Right lobe of liver (tissue), 6 donors: ENCODE measurements around the gene ISY1. TPM values are rescaled to one million over a fixed set of nuclear protein-coding genes. Genes with fewer than 3 reads are reported as not detected.

Experiments used
- ATAC-seq, 4 donors: fragments of 200-7000 bp; cut with Tn5 transposase; one replicate each; pipeline ENCODE4 v1.9.1; 2020; ENCODE audit warnings: mild to moderate bottlenecking in 4 of 4, moderate library complexity in 4 of 4
- DNase-seq, 3 donors: peaks; one replicate each; pipeline ENCODE4 v3.0.0-alpha.2; 2020
- H3K27ac ChIP-seq, 3 donors: fragments of 200-600 bp; one replicate each; pipeline ENCODE4 v1.8.0; 2022
- H3K27me3 ChIP-seq, 2 donors: fragments of 200-600 bp; one replicate each; pipeline ENCODE4 v1.8.0; 2022
- H3K36me3 ChIP-seq, 4 donors: fragments of 200-600 bp; sonication (generic) in 1 of 4; one replicate each; pipeline versions ENCODE4 v1.5.1 to v1.8.0; 2017 to 2022; ENCODE audit warnings: control low read depth in 1 of 4
- H3K4me1 ChIP-seq, 4 donors: fragments of 200-600 bp; sonication (generic) in 1 of 4; one replicate each; pipeline versions ENCODE4 v1.5.1 to v1.8.0; 2017 to 2022; ENCODE audit warnings: control low read depth in 1 of 4
- H3K4me3 ChIP-seq, 3 donors: fragments of 200-600 bp; one replicate each; pipeline ENCODE4 v1.8.0; 2022
- H3K9me3 ChIP-seq, 4 donors: fragments of 200-600 bp; sonication (generic) in 1 of 4; one replicate each; pipeline versions ENCODE4 v1.5.1 to v1.8.0; 2017 to 2022; ENCODE audit warnings: control low read depth in 1 of 4
- POLR2A ChIP-seq: fragments of 450-650 bp; IDR thresholded peaks from one replicate; pipeline ENCODE4 v1.6.1; 2017; ENCODE audit warnings: antibody characterized with exemption, mild to moderate bottlenecking
- WGBS: methylation state at CpG from one replicate; pipeline ENCODE4 v1.1.6; 2018; ENCODE audit warnings: low coverage, low lambda C conversion rate; ENCODE audit not compliant: insufficient coverage; ENCODE audit errors: missing lambda C conversion rate; 5-methylcytosine and 5-hydroxymethylcytosine counted together
- intact Hi-C, 2 donors: fragments of 100-400 bp; cut with DNase I; formaldehyde crosslinking; loops; one replicate each; pipeline versions ENCODE4 v1.11.2 to v1.14.1; 2022
- total RNA-seq, 6 experiments: library from RNA; depleted of rRNA in 2 of 6; stranded (reverse); fragments of >200 nt in 2 of 6; fragmentation: NEBNext Ultra II Directional in 3 of 6; extraction: Animal tissue kit (Norgen Biotek cat#: 25700) in 3 of 6; gene quantifications; one replicate each; pipeline versions ENCODE4 v1.1.0 to v1.2.4, GENCODE V29; 2016 to 2023
- TF ChIP-seq, protein P1 (sequence below), 4 donors: fragments of 200-600 bp in 3 of 4; fragments of 450-650 bp in 1 of 4; IDR thresholded peaks; one replicate each; pipeline versions ENCODE4 v1.5.1 to v1.8.0; 2016 to 2022; ENCODE audit warnings: antibody characterized with exemption in 4 of 4, mild to moderate bottlenecking in 2 of 4
- donor health status: DM: no; HTN: yes; CAD: no.
- donor health status: DM: no; HTN: no; CAD: no.
- donor health status: DM: no; HTN: no; CAD: no.
- donor health status: DM: no; HTN: yes; CAD: no.
- donor health status: DM: no; HTN: yes; CAD: no.

The ISY1 gene
- total RNA-seq, 6 experiments from 2014 or later, result 2.8 to 10.8 (median 8.9) TPM

DNA sequence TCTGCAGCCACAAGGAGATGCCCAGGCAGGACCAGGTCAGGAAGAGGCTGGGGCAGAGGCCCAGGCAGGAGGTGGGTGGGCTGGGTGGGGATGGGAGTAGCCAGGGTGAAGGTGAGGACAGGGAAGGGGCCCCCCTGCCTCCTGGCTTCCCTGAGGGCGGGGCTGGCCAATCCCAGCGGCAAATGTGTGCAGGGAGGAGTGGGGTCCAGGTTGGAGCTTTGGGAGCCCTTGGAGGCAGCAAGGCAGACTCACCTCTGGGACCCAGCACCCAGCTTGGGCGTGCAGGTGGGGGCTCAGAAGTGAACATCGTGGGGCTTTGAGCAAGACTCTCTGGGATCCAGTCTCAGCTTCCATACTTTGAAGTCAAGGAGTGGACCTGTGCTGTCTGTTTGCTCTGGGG lies 75.0 kb downstream of the ISY1 start:
- no peak for TF ChIP-seq POLR2A
- TF ChIP-seq, protein P1, sequence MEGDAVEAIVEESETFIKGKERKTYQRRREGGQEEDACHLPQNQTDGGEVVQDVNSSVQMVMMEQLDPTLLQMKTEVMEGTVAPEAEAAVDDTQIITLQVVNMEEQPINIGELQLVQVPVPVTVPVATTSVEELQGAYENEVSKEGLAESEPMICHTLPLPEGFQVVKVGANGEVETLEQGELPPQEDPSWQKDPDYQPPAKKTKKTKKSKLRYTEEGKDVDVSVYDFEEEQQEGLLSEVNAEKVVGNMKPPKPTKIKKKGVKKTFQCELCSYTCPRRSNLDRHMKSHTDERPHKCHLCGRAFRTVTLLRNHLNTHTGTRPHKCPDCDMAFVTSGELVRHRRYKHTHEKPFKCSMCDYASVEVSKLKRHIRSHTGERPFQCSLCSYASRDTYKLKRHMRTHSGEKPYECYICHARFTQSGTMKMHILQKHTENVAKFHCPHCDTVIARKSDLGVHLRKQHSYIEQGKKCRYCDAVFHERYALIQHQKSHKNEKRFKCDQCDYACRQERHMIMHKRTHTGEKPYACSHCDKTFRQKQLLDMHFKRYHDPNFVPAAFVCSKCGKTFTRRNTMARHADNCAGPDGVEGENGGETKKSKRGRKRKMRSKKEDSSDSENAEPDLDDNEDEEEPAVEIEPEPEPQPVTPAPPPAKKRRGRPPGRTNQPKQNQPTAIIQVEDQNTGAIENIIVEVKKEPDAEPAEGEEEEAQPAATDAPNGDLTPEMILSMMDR (IDR thresholded peaks at IDR 0.05), result no peak
- no peak for DNase-seq
- H3K36me3 ChIP-seq, result no peaks in the 10 kb centered on the region
- WGBS, result 90% methylated on average over 2 of the region's 4 CpGs
- H3K4me3 ChIP-seq, result no peak overlapping the region
- ATAC-seq, result no peak
- no peak overlapping the region for H3K27ac ChIP-seq
- H3K9me3 ChIP-seq, result no peaks in the 10 kb centered on the region
- no peaks in the 10 kb centered on the region for H3K27me3 ChIP-seq
- no peaks in the 10 kb centered on the region for H3K4me1 ChIP-seq
- intact Hi-C loops, result no loop called here

- ATAC-seq (peak in 1 of 4 donors; percentile 4), DNase-seq (no peak)
- no peaks in the 10 kb centered on the region for H3K36me3 ChIP-seq
- no peaks in the 10 kb centered on the region for H3K4me1 ChIP-seq
- no peaks in the 10 kb centered on the region for H3K27me3 ChIP-seq
- intact Hi-C loops, result no loop called here
- no peaks in the 10 kb centered on the region for H3K9me3 ChIP-seq
- 86% methylated on average over 2 of the region's 12 CpGs for WGBS
- no peak overlapping the region for H3K4me3 ChIP-seq
- no peak overlapping the region for H3K27ac ChIP-seq
- TF ChIP-seq, protein P1 (IDR thresholded peaks at IDR 0.05), result no peak
- TF ChIP-seq POLR2A, result no peak
Measured at GRCh38 chr3:129085165-129085715, 75.6 kb downstream of the ISY1 start.

DNA sequence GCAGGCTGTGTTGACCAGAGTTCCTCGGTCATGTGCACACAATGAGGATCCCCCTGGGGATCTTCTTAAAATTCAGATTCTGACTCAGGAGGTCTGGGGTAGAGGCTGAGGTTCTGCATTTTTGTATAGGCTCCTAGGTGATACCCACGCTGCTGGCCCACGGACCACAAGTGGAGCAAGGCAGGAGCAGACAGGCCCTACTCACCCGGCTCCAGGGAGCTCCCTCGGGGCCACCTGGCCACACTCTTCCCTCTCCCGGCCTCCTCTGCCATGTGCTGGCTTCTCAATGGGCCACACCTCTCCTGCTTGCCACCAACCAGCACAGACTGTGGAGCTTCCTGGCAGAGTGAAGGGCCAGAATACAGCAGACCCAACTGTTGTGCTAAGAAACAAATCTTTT lies 76.4 kb downstream of the ISY1 start:
- 82% methylated on average over 3 of the region's 6 CpGs for WGBS
- intact Hi-C loops, result no loop called here
- Histone ChIP-seq H3K4me1 (no peaks in the 10 kb centered on the region), H3K36me3 (no peaks in the 10 kb centered on the region), H3K4me3 (no peak overlapping the region), H3K27ac (no peak overlapping the region), H3K9me3 (no peaks in the 10 kb centered on the region), H3K27me3 (no peaks in the 10 kb centered on the region)
- peak in 1 of 4 donors; percentile 3 for ATAC-seq
- TF ChIP-seq, protein P1 (IDR thresholded peaks at IDR 0.05), result no peak
- no peak for TF ChIP-seq POLR2A
- DNase-seq, result no peak

GRCh38 chr3:129082026-129082425 lies 78.8 kb downstream of the ISY1 start:
- no peaks in the 10 kb centered on the region for H3K27me3 ChIP-seq
- intact Hi-C loops, result no loop called here
- ATAC-seq (no peak), DNase-seq (no peak)
- H3K36me3 ChIP-seq, result no peaks in the 10 kb centered on the region
- no peaks in the 10 kb centered on the region for H3K9me3 ChIP-seq
- TF ChIP-seq, protein P1 (IDR thresholded peaks at IDR 0.05), result no peak
- TF ChIP-seq POLR2A, result no peak
- no peaks in the 10 kb centered on the region for H3K4me1 ChIP-seq
- no peak overlapping the region for H3K4me3 ChIP-seq
- WGBS, result 68% methylated on average over 9 of the region's 9 CpGs
- H3K27ac ChIP-seq, result no peak overlapping the region

GRCh38 chr3:129081503-129081902 lies 79.4 kb downstream of the ISY1 start:
- Histone ChIP-seq H3K27me3 (no peaks in the 10 kb centered on the region), H3K9me3 (no peaks in the 10 kb centered on the region), H3K27ac (no peak overlapping the region), H3K4me1 (peaks cover 0 to 3% (median 0%) of the 10 kb centered on the region in 4 donors), H3K4me3 (no peak overlapping the region), H3K36me3 (no peaks in the 10 kb centered on the region)
- WGBS, result 52% methylated on average over 8 of the region's 8 CpGs
- ATAC-seq (no peak), DNase-seq (no peak)
- intact Hi-C loops, result no loop called here
- TF ChIP-seq, protein P1 (IDR thresholded peaks at IDR 0.05), result no peak
- TF ChIP-seq POLR2A, result no peak
